HepG2 (cell line): ENCODE measurements around the gene MEX3C. TPM values are rescaled to one million over a fixed set of nuclear protein-coding genes. Genes with fewer than 3 reads are reported as not detected.

Experiments
- ADNP ChIP-seq: sonication (generic); formaldehyde crosslinking; IDR thresholded peaks from 2 replicates; pipeline ENCODE4 v1.4.0; 2020; ENCODE audit warnings: missing genetic modification reagents
- AGO1 ChIP-seq: fragments of 200-400 bp; formaldehyde crosslinking; IDR thresholded peaks from 2 replicates; pipeline ENCODE4 v1.6.1; 2017; ENCODE audit warnings: mild to moderate bottlenecking, low read depth, low read length, moderate library complexity; ENCODE audit not compliant: poor library complexity, severe bottlenecking
- ATF1 ChIP-seq: IDR thresholded peaks from 2 replicates; pipeline ENCODE4 v1.6.1; 2016; ENCODE audit warnings: mild to moderate bottlenecking, control low read depth
- DPF2 ChIP-seq: sonication (generic); formaldehyde crosslinking; IDR thresholded peaks from 2 replicates; pipeline ENCODE4 v1.4.0; 2020; ENCODE audit warnings: mild to moderate bottlenecking, low read depth, missing genetic modification reagents, borderline replicate concordance
- GATAD2A ChIP-seq: IDR thresholded peaks from 2 replicates; pipeline ENCODE4 v1.6.1; 2016
- HINFP ChIP-seq: sonication (generic); formaldehyde crosslinking; IDR thresholded peaks from 2 replicates; pipeline ENCODE4 v1.4.0; 2020; ENCODE audit warnings: low read depth, mild to moderate bottlenecking, missing genetic modification reagents
- HMGXB4 ChIP-seq, 2 experiments: sonication (generic) in 1 of 2; formaldehyde crosslinking in 1 of 2; IDR thresholded peaks; 2 replicates each; pipeline versions ENCODE4 v1.4.0 to v1.6.1; 2018 to 2020; ENCODE audit warnings: missing genetic modification reagents in 2 of 2, borderline replicate concordance in 1 of 2, low read depth in 1 of 2, mild to moderate bottlenecking in 1 of 2, missing biosample characterization in 1 of 2
- KDM5B ChIP-seq: sonication (generic); formaldehyde crosslinking; IDR thresholded peaks from 2 replicates; pipeline ENCODE4 v1.4.0; 2020; ENCODE audit warnings: missing genetic modification reagents, mild to moderate bottlenecking, borderline replicate concordance
- PHF5A ChIP-seq: IDR thresholded peaks from one replicate; pipeline ENCODE4 v1.6.1; 2018; ENCODE audit warnings: low read depth, missing genetic modification reagents; ENCODE audit not compliant: unreplicated experiment
- POLR2A ChIP-seq, 2 experiments: IDR thresholded peaks; 2 replicates each; pipeline ENCODE4 v1.6.1; 2011; ENCODE audit warnings: low read depth in 2 of 2, low read length in 2 of 2, mild to moderate bottlenecking in 1 of 2, moderate library complexity in 1 of 2; ENCODE audit not compliant: insufficient read depth in 1 of 2
- RARA ChIP-seq: IDR thresholded peaks from 2 replicates; pipeline ENCODE4 v1.6.1; 2016; ENCODE audit warnings: missing genetic modification reagents, missing compliant biosample characterization
- SAP130 ChIP-seq: IDR thresholded peaks from 2 replicates; pipeline ENCODE4 v1.6.1; 2016; ENCODE audit warnings: low read depth
- SKI ChIP-seq: fragments of 450-650 bp; IDR thresholded peaks from one replicate; pipeline ENCODE4 v1.6.1; 2018; ENCODE audit warnings: mild to moderate bottlenecking; ENCODE audit not compliant: partially characterized antibody
- SMAD1 ChIP-seq: sonication (generic); formaldehyde crosslinking; IDR thresholded peaks from 2 replicates; pipeline ENCODE4 v1.4.0; 2020; ENCODE audit warnings: missing genetic modification reagents, low read depth, mild to moderate bottlenecking, borderline replicate concordance
- SMC3 ChIP-seq: IDR thresholded peaks from 2 replicates; pipeline ENCODE4 v1.6.1; 2011; ENCODE audit warnings: low read length, improper control_type of control experiment
- SOX5 ChIP-seq: IDR thresholded peaks from 2 replicates; pipeline ENCODE4 v1.6.1; 2016; ENCODE audit warnings: borderline replicate concordance
- TBL1XR1 ChIP-seq: fragments of 150-350 bp; IDR thresholded peaks from 2 replicates; pipeline ENCODE4 v1.6.1; 2014; ENCODE audit warnings: borderline replicate concordance, low read length; ENCODE audit not compliant: partially characterized antibody
- ZBTB38 ChIP-seq: sonication (generic); formaldehyde crosslinking; IDR thresholded peaks from 2 replicates; pipeline ENCODE4 v1.5.1; 2020; ENCODE audit warnings: mild to moderate bottlenecking, missing genetic modification reagents
- ZNF24 ChIP-seq: fragments of 450-650 bp; IDR thresholded peaks from 2 replicates; pipeline ENCODE4 v1.6.1; 2017; ENCODE audit warnings: antibody characterized with exemption, mild to moderate bottlenecking
- ZNF281 ChIP-seq: sonication (generic); formaldehyde crosslinking; IDR thresholded peaks from 2 replicates; pipeline ENCODE4 v1.4.0; 2020; ENCODE audit warnings: missing genetic modification reagents, borderline replicate concordance
- polyA plus RNA-seq, 8 experiments: library from polyadenylated mRNA; depleted of rRNA in 3 of 8; stranded (reverse) in 7 of 8; unstranded in 1 of 8; fragments of >200 nt; fragmentation: Illumina TruSeq in 4 of 8; extraction: Trizol in 4 of 8; gene quantifications; 2 replicates each; pipeline versions ENCODE4 v1.2.1 to v1.2.3, GENCODE V29; 2011 to 2016; ENCODE audit warnings: low read depth in 4 of 8, missing spikeins in 1 of 8, mixed read lengths in 1 of 8; ENCODE audit not compliant: insufficient read depth in 1 of 8
- total RNA-seq, 5 experiments: library from RNA; depleted of rRNA; stranded (reverse); fragments of >200 nt; fragmentation: Illumina TruSeq; extraction: Trizol; gene quantifications; 2 replicates each; pipeline ENCODE4 v1.2.3, GENCODE V29; 2016; ENCODE audit warnings: low read depth in 1 of 5
- TF ChIP-seq, protein P1 (sequence below): sonication (generic); formaldehyde crosslinking; IDR thresholded peaks from 2 replicates; pipeline ENCODE4 v1.4.0; 2020; ENCODE audit warnings: missing genetic modification reagents, borderline replicate concordance

The MEX3C gene
- total and polyA plus RNA-seq, 2 of the 13 experiments (the other 11 are each of a cell fraction or from before 2014, with no cell fraction given): 34.8 to 36.4 TPM

GRCh38 chr18:51195451-51196117, 1.9 kb downstream of the MEX3C start (continued):
- TF ChIP-seq ATF1 (0 out of 2 replicates have a peak, but pooled peaks have one; percentile 19), ZNF24 (no peak), KDM5B (CRISPR knock-in tag) (no peak), GATAD2A (CRISPR knock-in tag) (0 out of 2 replicates have a peak, but pooled peaks have one; percentile 1), SMAD1 (CRISPR knock-in tag) (no peak), RARA (CRISPR knock-in tag) (peak; percentile 9; the same call in 1 of the 2 replicates), PHF5A (no peak), ZBTB38 (CRISPR knock-in tag) (no peak), SAP130 (peak; percentile 60; the same call in 1 of the 2 replicates), HINFP (peak; percentile 31; the same call in 1 of the 2 replicates), SOX5 (CRISPR knock-in tag) (peak; percentile 45; the same call in 1 of the 2 replicates), ZNF281 (CRISPR knock-in tag) (peak; percentile 72; the same call in 1 of the 2 replicates), AGO1 (no peak), HMGXB4 (CRISPR knock-in tag; IDR thresholded peaks at IDR 0.05; ENCODE audit: borderline replicate concordance in 1 of 2, low read depth in 1 of 2) (peak; percentile 4 to 7; a peak in 1 of 4 replicates), SMC3 (0 out of 2 replicates have a peak, but pooled peaks have one; percentile 4), DPF2 (no peak), ADNP (CRISPR knock-in tag) (no peak), POLR2A (IDR thresholded peaks at IDR 0.05; ENCODE audit: insufficient read depth in 1 of 2, low read depth in 2 of 2, low read length in 2 of 2) (peak in 1 of 2 experiments; percentile 64; a peak in 2 of 4 replicates), SKI (peak; percentile 52), TBL1XR1 (peak; percentile 18)
- TF ChIP-seq, protein P1, sequence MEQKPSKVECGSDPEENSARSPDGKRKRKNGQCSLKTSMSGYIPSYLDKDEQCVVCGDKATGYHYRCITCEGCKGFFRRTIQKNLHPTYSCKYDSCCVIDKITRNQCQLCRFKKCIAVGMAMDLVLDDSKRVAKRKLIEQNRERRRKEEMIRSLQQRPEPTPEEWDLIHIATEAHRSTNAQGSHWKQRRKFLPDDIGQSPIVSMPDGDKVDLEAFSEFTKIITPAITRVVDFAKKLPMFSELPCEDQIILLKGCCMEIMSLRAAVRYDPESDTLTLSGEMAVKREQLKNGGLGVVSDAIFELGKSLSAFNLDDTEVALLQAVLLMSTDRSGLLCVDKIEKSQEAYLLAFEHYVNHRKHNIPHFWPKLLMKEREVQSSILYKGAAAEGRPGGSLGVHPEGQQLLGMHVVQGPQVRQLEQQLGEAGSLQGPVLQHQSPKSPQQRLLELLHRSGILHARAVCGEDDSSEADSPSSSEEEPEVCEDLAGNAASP (CRISPR knock-in tag): no peak
